Measurements from ENCODE around the gene WWOX. TPM values are rescaled to one million over a fixed set of nuclear protein-coding genes. Genes with fewer than 3 reads are reported as not detected.

WWOX gene
- total and polyA plus RNA-seq, 10 donors = 5.9 to 90.3 (median 26.4) TPM

DNA sequence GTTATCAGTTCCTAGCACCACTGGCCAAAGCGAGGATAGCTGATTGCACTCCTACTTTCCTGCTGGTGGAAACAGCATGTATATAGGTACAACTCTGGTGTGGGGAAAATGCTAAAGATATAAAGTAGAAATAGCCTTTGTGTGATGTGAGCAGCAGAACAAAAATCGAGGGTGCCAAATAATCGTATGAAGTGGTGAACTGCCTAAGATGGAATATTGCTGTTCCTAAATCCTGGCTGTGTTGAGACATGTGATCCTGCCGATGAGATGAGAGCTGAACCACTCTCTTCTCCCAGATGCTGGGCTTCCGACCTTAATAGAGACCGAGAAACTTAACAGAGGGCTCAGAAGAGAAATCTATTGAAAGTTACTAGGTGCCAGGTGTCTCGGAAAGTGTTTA lies 117.8 kb downstream of the WWOX start:
- no peak for TF ChIP-seq POLR2AphosphoS5 (IDR thresholded peaks at IDR 0.05)
- no peak for TF ChIP-seq POLR2A (IDR thresholded peaks at IDR 0.05)
- TF ChIP-seq, protein P1, sequence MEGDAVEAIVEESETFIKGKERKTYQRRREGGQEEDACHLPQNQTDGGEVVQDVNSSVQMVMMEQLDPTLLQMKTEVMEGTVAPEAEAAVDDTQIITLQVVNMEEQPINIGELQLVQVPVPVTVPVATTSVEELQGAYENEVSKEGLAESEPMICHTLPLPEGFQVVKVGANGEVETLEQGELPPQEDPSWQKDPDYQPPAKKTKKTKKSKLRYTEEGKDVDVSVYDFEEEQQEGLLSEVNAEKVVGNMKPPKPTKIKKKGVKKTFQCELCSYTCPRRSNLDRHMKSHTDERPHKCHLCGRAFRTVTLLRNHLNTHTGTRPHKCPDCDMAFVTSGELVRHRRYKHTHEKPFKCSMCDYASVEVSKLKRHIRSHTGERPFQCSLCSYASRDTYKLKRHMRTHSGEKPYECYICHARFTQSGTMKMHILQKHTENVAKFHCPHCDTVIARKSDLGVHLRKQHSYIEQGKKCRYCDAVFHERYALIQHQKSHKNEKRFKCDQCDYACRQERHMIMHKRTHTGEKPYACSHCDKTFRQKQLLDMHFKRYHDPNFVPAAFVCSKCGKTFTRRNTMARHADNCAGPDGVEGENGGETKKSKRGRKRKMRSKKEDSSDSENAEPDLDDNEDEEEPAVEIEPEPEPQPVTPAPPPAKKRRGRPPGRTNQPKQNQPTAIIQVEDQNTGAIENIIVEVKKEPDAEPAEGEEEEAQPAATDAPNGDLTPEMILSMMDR (IDR thresholded peaks at IDR 0.05 in 8 of 11, conservative IDR thresholded peaks at IDR 0.05 in 3 of 11) = no peak
- Histone ChIP-seq H3K9me3 (no peaks in the 10 kb centered on the region), H3K36me3 (no peaks in the 10 kb centered on the region), H3K27me3 (replicated peaks in 1 of 7) (no peaks in the 10 kb centered on the region), H3K4me3 (no peak overlapping the region), H3K27ac (no peak overlapping the region), H3K4me1 (no peaks in the 10 kb centered on the region)
- WGBS, 5 donors = 82 to 97% (median 88%) methylated on average over 7 of the region's 7 CpGs
- intact Hi-C loops (cut with DNase I; ENCODE audit: low total_unique reads) = no loop called here
- no peak for DNase-seq

DNA sequence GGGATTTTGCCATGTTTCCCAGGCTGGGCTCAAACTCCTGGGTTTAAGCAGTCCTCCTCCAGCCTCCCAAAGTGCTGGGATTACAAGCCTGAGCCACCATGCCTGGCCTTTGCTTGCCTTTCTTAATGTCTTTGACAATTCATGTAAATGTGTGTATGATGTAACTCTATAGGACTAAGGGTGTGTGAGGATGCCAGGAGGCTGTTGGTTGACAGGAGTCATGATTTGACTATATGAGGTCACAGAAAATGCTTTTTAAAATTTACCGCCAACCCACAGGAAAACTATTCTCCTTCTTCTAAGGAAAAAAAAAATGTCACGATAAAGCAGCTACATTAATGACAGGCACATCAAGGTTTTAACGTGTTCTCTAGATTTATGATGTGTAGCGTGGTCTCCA lies 118.8 kb downstream of the WWOX start:
- TF ChIP-seq POLR2AphosphoS5 (IDR thresholded peaks at IDR 0.05) (no peak), POLR2A (IDR thresholded peaks at IDR 0.05) (no peak)
- TF ChIP-seq, protein P1 (IDR thresholded peaks at IDR 0.05 in 8 of 11, conservative IDR thresholded peaks at IDR 0.05 in 3 of 11) = no peak
- Histone ChIP-seq H3K4me1 (no peaks in the 10 kb centered on the region), H3K27me3 (replicated peaks in 1 of 7) (no peaks in the 10 kb centered on the region), H3K4me3 (no peak overlapping the region), H3K36me3 (no peaks in the 10 kb centered on the region), H3K27ac (no peak overlapping the region), H3K9me3 (no peaks in the 10 kb centered on the region)
- 91 to 97% (median 93%) methylated on average over 4 of the region's 4 CpGs for WGBS, 5 donors
- intact Hi-C loops (cut with DNase I; ENCODE audit: low total_unique reads) = no loop called here
- DNase-seq = no peak

DNA sequence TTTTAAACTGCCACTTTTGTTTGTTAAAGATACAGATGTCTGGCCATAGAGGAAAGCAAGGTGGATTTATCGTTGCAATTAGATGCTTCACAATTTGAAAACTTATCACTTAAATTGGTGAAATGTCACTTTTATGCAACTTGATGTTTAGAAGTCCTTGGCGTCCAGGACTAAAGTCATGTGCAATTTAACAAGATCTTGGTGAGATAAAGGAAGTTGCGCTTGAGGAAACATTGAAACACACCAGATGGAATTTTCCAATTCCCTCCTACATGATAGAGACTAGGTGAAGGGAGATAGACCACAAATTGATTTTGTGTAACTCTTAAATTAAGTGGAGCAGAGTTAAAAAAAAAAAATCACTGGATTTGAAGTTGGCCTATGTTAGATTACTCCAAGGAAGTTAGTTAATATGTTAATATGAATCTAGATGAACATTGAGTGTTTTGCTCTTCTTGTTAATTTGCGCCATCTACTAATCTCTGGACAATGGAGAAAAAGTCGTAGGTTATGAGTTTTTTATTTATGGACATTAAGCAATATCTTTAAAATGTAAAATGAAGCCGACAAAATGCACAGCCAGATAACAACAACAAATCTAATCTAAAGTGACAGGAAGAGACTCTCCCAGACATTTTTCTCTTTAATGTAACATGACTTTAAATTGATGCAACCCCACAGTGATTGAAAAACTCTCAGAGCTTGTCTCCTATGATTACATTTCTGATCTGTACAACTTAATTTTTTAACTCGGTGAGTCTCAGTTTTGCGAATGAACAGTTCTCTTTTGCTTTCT lies 119.6 kb downstream of the WWOX start:
- DNase-seq = no peak
- TF ChIP-seq, protein P1 (IDR thresholded peaks at IDR 0.05 in 8 of 11, conservative IDR thresholded peaks at IDR 0.05 in 3 of 11) = no peak
- TF ChIP-seq POLR2AphosphoS5 (IDR thresholded peaks at IDR 0.05) = no peak
- no peak for TF ChIP-seq POLR2A (IDR thresholded peaks at IDR 0.05)
- no peak overlapping the region for H3K4me3 ChIP-seq
- H3K27ac ChIP-seq = no peak overlapping the region
- no peaks in the 10 kb centered on the region for H3K27me3 ChIP-seq (replicated peaks in 1 of 7)
- H3K36me3 ChIP-seq = no peaks in the 10 kb centered on the region
- H3K4me1 ChIP-seq = no peaks in the 10 kb centered on the region
- no peaks in the 10 kb centered on the region for H3K9me3 ChIP-seq
- 82 to 90% (median 84%) methylated on average over 8 of the region's 8 CpGs for WGBS, 5 donors
- intact Hi-C loops (cut with DNase I; ENCODE audit: low total_unique reads) = no loop called here

DNA sequence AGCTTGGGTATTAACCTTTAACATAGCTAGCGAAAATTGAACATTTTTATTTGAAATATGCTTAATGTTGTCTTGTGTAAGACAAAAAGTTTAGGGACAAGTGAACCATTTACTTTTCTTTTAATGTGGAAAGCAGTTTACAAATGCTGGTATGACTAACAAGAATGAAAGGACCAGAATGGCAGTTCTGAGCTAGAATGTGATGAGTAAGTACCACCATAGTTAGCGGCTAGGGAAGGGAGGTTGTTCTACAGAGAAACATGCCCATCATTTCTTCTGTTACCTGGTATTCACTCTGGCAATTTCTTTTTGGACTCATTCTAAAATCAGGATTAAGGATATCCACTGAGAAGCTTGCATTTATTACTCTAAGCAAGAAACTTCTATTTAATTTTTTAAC lies 121.1 kb downstream of the WWOX start:
- WGBS, 5 donors = 89 to 98% (median 97%) methylated on average over 2 of the region's 2 CpGs
- Histone ChIP-seq H3K4me1 (no peaks in the 10 kb centered on the region), H3K27ac (no peak overlapping the region)

More for the DNA sequence above, 121.1 kb downstream of the WWOX start:
- H3K4me3 ChIP-seq = no peak overlapping the region
- H3K27me3 ChIP-seq (replicated peaks in 1 of 7) = no peaks in the 10 kb centered on the region
- intact Hi-C loops (cut with DNase I; ENCODE audit: low total_unique reads) = no loop called here
- H3K36me3 ChIP-seq = no peaks in the 10 kb centered on the region
- DNase-seq = no peak
- no peak for TF ChIP-seq POLR2A (IDR thresholded peaks at IDR 0.05)
- no peak for TF ChIP-seq POLR2AphosphoS5 (IDR thresholded peaks at IDR 0.05)
- TF ChIP-seq, protein P1 (IDR thresholded peaks at IDR 0.05 in 8 of 11, conservative IDR thresholded peaks at IDR 0.05 in 3 of 11) = no peak
- no peaks in the 10 kb centered on the region for H3K9me3 ChIP-seq
